ENCODE results near the gene SHC2.
"Not testable (repeated sequence)": the region's sequence is repeated elsewhere in the genome, so short reads cannot be mapped to it uniquely, and the experiment has no call there.

The SHC2 gene

DNA sequence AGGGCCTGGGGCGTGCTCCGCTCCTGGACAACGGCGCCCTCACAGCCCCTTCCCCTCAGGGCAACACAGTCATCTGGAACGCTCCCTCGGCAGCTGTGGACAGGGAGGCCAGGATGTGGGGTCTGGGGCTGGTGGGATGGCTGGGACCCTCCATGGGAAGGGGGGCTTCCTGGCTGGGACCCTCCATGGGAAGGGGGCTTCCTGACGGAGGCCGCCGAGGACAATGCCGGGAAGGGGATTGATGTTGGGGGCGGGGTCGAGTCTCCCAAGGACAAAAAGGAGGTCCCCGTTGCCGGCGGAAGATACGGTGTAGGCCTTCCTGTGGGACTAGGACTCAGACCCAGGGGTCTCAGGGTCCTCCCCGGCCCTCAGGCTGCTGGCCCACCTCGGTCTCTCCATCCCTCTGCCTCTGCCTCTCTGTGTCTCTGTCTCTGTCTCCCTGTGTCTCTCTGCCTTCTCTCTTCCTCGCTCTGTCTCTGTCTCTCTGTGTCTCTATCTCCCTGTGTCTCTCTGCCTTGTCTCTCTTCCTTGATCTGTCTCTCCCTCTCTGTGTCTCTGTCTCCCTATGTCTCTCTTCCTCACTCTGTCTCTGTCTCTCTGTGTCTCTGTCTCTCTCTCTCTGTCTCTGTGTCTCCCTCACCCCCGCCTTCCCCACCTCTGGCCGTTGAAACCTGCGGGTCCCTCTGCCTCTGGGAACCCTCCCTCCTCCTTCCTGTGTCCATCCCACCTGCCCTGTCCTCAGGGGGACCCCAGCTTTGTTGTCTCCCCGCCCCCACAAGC, 32.7 kb upstream of the SHC2 start:
- DNase-seq (ENCODE audit: low read depth in 4 of 4, low spot score in 1 of 4) = no peak

DNA sequence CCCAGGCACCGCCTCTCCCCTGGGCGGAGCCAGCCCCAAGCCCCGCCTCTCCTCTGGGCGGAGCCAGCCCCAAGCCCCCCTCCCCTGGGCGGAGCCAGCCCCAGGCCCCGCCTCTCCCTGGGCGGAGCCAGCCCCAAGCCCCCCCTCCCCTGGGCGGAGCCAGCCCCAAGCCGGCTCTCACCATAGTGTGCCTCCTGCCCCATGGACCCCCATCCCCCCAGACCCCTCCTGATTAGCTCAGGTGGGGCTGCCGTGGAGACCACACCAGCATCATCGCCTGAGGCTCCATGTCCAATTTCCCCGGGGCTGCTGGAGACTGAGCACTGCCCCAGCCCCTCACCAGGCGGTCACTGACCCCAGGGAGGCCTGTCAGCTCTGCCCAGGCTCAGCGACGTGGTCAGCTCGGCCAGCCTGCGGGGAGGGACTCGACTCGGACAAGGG, 31.3 kb upstream of the SHC2 start:
- DNase-seq (ENCODE audit: low read depth in 4 of 4, low spot score in 1 of 4) = no peak

DNA sequence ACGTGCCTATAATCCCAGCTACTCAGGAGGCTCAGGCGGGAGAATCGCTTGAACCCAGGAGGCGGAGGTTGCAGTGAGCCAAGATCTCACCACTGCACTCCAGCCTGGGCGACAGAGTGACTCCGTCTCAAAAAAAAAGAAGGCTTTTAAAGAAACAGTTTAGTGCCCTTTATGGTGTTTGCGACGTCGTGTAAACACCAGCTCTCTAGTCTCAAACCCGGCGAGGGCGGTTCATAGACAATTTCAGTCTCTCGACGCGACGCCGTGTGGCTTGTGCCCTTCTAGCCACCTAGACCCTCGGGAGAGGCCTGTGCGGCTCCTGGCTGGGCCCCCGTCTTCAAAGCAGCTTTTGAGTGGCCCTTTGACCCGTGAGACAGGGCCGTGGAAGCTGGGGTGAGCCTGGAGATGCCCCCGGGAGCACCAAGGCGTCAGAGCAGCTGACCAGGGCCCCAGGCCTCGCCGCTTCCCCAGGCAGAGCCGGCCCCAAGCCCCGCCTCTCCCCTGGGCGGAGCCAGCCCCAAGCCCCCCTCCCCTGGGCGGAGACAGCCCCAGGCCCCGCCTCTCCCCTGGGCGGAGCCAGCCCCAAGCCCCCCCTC, 30.4 kb upstream of the SHC2 start:
- DNase-seq (ENCODE audit: low read depth in 4 of 4, low spot score in 1 of 4) = no peak

DNA sequence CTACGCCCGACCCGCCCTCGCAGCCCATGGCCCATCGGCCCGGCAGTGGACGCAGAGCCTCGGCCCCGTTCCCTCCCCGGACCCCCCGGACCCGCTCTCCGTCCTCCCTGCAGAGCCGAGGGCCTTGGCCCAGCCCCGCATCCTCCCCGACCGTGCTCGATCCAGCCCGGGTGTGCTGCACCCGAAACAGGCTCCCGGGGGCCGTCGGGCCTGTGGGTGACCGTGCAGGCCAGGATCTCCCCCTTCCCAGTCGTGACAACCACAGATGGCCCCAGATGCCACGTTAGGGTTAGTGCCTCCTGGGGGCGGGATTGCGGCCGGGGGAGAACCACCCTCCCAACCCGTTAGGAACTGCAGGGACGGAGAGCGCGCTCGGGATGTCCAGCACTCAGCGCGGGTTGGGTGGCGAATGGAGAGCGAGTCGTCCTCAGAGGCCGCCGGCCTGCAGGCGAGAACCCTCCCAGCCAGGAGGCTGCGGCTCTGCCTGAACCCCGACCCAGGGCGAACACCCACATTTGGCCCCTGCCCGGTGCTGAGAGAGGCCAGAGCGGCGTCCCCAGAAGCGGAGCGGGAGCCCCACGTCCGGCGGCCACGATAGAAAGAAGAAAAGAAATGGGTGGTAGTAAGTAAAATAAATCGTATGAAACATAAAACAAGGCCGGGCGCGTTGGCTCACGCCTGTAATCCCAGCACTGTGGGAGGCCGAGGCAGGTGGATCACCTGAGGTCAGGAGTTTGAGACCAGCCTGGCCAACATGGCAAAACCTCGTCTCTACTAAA, 28.8 kb upstream of the SHC2 start:
- no peak for DNase-seq (ENCODE audit: low read depth in 4 of 4, low spot score in 1 of 4)

DNA sequence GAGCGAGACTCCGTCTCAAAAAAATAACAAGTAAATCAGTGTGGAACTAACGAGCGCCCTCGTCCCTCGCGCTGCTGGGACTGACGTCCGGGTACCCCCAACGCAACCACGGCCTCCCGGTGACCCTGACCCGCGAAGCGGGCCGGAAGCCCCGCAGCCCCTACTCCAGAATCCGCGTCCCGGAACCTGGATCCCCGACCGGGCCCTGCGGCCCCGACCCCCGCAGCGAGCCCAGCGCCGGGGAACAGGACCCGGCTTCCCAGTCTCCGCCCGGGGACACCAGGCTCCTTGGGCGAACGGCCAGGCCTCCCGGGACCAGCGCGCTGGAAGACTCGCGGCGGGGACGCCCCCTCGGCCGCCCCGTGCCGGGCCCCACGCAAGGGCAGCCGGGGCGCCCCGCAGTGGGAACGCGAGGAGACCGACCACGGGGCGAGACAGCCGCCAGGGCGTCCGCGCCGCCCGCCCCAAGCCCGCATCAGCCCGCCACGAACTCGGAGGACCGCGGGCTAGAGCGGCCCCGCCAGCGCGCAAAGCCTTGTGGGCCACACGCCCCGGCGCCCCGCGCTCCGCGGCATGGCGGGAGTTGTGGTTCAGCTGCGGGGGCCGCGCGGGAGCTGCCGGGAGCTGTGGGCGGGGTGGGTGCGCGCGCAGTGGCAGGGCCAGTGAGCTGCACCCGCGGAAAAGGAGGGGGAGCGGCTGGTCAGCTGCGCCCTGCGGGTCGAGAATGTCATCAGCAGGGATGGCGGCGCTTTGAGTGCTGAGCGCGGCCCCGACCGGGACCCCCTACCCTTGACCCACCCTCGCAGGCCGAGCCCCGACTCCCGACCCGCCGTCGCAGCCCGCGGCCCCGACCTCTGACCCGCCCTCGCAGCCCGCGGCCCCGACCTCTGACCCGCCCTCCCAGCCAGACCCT, 27.9 kb upstream of the SHC2 start:
- peak; percentile 86 to 94 (median 89) for DNase-seq (ENCODE audit: low read depth in 4 of 4, low spot score in 1 of 4)

DNA sequence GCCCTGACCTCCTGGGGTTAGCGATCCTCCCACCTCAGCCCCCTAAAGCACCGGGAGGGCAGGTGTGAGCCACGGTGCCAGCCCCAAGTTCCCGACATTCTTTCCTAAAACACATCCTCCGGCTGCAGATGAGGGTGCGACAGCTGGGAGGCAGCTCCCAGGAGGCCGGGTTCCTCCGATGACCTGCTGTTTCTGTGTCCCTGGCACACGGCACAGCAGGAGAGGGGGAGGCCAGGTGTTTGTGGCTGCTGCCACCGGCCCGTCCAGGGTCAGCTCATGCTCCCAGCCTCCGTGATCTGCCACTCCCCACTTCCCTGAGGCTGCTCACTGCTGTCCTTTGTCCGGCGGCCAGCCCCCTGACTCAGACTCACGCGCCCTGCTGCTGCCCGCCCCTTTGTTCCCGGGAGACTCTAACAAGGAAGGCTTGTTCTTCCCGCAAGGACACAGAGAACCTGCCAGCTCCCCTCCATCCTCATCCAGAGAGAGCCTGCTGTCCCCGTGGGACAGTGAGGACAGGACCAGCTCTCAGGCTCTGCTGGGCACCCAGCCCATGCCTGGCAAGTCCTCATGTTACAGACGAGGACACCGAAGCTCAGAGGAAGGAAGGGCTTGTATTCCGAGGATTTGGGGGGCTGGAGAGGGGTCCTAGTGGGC, 24.9 kb upstream of the SHC2 start:
- DNase-seq (ENCODE audit: low read depth in 4 of 4, low spot score in 1 of 4) = no peak

DNA sequence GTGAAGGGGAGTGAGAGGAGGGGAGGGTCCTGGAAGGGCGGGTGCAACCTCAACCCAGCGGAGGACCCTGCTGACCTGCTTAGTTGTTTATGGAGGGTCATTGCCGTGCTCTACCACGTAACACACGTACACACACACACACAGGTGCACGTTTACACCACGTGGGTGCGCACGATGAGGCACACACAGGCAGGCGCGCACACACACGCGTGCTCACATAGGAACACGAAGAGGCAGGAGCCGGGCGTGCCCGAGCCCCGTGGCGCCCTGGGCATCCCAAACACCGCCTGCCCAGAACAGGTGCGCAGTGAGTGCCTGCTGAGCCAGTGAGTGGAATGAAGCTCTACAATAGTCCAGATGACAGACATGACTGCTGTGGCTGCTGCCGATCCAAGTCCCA, 24.2 kb upstream of the SHC2 start:
- no peak for DNase-seq (ENCODE audit: low read depth in 4 of 4, low spot score in 1 of 4)

DNA sequence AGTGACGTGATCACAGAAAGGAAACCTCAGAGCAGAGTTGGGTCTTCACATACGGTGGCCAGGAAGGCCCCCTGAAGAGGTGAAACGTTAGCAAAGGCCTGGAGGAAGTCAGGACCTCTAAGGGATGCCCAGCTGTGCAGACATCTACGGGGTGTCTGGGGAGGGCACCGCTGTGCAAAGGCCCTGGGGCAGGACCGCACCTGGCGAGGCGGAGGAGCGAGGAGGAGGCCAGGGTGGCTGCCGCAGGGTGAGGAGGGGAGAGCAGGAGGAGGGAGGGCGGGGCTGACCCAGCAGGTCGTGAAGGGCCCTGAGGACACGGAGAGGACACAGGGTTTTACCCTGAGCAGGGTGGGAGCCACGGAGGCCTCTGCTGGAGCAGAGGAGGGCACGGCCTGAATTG, 23.7 kb upstream of the SHC2 start:
- no peak for DNase-seq (ENCODE audit: low read depth in 4 of 4, low spot score in 1 of 4)

DNA sequence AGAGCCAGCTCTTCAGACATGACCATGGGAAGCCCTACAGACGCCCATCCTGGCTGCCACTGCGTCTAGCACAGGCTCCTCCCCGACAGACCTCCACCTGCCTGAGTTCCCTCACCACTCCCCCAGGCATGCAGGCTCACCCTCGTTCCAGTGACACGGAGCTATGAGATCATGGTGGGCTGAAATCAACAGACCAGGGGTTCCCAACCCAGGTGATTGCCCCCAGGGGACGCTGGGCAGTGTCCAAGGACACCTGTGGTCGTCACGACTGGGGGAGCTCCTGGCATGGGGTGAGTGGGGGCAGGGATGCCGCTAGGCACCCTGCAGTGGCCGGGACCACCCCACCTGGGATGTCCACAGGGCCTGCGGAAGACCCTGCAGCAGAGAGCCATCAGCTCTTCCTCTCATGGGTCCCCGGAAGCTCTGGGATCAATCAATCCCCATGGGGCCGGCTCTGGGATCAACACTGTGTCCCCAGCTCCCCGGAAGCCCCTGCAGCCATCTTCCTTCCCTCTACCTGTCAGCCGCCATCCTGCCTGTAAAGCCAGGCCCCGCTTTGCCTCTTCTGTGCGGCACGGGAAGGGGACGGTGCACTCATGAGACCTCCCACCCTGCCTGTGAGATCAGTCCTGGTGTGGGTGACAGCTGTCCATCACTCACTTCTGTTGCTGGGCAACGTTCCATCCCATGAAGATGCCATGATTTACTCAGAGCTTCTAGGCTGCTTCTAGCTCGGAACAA, 22.7 kb upstream of the SHC2 start:
- no peak for DNase-seq (ENCODE audit: low read depth in 4 of 4, low spot score in 1 of 4)

DNA sequence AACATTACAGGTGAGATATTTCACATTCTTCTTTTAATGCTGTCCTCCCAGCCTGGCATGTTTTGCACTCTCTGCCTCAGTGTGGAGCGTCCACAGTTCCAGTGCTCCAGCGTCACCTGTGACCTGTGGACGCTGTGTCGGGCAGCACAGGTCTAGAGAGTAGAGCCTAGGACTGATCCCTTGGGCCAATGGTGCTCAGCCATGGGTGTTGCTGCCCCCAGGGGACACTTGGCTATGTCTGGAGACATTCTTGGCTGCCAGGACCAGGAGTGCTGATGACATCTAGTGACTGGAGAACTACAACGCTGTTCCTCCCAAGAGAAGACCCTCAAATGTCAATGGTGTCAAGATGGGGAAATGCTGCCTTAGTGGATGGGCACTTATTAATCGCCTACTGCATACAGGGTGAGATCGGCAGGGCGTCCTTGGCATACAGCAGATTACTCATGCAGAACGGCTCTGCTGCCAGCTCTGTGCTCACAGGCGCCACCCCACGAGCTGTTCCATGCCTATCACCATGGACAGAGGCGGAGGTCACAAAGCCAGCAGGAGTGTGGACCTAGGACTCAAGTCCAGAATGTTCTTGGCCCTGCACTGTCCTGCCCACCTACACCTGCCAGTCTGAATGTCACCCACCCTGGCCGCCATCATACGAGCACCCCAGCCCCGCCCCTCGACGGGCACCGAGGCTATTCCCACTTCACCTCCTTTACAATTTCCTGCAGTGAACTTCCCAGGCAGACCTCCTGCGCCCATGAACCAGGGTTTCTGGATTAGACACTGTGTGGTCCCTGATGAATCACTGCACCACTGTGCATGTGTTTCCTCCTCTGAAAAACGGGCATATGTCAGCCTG, 21.6 kb upstream of the SHC2 start:
- DNase-seq (ENCODE audit: low read depth in 4 of 4, low spot score in 1 of 4) = no peak

DNA sequence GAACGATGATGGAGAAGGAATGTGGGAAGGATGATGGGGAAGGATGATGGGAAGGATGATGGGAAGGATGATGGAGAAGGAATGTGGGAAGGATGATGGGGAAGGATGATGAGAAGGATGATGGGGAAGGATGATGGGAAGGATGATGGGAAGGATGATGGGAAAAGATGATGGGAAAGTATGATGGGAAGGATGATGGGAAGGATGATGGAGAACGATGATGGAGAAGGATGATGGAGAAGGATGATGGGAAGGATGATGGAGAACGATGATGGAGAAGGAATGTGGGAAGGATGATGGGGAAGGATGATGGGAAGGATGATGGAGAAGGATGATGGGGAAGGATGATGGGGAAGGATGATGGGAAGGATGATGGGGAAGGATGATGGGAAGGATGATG, 20.3 kb upstream of the SHC2 start:
- DNase-seq (ENCODE audit: low read depth in 4 of 4, low spot score in 1 of 4) = not testable (repeated sequence)

DNA sequence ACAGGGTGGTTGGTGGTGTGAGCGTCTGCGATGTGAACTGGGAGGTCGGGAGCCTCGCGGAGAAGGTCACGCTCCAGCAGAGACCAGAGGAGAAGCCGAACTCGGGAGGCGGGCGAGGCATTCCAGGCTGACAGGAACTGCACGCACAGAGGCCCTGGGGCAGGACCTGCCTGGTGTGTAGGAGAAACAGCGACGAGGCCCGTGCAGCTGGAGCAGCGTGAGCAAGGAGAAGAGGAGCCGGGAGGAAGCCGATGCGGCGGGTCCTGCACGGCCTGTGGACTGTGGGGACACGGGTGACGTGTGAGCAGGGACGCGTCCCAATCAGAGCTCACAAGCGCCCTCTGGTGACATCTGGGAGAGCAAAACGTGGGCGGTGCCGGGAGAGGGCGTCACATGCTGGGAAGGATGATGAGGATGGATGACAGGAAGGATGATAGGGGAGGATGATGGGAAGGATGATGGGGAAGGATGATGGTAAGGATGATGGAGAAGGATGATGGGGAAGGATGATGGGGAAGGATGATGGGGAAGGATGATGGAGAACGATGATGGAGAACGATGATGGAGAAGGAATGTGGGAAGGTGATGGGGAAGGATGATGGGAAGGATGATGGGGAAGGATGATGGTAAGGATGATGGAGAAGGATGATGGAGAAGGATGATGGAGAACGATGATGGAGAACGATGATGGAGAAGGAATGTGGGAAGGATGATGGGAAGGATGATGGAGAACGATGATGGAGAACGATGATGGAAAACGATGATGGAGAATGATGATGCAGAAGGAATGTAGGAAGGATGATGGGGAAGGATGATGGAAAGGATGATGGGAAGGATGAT, 19.4 kb upstream of the SHC2 start:
- DNase-seq (ENCODE audit: low read depth in 4 of 4, low spot score in 1 of 4) = no peak

DNA sequence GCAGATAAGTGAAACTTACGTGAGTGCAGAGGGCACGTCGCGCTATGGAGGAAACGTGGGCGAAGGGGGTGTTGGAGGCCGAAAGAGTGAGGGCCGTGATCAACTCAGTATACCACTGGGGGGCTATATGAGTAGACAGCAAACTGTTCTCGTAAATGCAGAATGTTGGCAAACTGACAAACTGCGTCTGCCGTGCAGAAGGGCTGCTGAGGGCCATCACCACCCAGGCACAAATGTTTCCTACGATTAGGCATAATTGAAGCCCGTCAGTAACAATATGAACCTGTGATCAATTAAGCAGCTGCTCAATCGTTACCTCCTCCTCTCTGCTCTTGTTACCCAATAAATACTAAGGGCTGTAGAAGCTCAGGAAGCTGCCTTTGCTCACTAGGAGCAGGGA, 18.1 kb upstream of the SHC2 start:
- DNase-seq (ENCODE audit: low read depth in 4 of 4, low spot score in 1 of 4) = no peak

DNA sequence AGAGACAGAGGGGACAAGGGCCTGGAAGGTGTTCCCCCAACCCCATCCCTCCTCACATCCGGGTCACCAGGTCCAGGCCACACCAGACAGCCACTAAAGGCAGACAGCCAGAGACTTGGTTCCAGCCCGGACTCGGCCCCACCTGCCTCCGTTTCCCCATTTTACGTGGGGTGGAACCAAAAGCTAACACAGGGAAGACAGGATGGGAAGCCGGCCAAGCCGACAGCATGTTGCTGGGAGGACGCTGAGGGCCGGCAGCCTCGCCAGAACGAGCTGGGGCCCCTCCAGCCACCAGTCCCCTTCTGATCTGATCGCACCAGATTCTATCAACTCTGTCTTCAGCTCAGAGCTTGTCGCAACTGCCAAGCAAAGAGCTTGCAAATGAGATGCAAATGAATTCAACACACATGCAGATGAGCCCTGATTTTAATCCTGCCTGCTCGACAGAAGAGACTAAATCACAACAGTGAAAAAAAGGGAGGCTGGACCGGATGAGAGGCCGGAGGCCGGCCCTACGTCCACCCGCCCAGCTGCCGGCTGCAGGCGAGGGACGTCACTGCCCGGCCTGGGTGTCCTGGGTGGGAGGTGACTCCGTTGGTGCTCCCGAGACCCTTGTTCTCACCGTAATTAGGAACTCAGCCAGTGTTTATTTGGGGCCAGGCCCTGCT, 17.5 kb upstream of the SHC2 start:
- DNase-seq (ENCODE audit: low read depth in 4 of 4, low spot score in 1 of 4) = no peak

DNA sequence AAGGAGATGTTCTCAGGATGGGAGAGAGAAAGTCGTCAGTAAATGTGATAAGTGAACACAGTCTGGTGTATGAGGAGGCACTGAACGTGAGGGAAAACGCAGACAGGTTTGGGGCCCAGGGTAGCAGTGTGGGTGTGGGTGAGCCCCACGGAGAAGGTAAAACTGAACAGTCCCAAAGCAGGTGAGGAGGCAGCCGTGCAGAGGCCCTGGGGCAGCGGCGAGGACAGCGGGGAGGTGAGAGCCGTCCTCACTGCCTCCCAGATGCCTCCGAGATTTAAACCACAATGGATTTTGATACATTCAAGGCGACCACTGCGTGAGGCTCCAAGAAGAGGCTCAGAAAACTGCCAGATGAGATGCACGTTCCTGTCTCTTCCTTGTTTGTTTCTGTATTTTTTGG, 14.5 kb upstream of the SHC2 start:
- no peak for DNase-seq (ENCODE audit: low read depth in 4 of 4, low spot score in 1 of 4)

DNA sequence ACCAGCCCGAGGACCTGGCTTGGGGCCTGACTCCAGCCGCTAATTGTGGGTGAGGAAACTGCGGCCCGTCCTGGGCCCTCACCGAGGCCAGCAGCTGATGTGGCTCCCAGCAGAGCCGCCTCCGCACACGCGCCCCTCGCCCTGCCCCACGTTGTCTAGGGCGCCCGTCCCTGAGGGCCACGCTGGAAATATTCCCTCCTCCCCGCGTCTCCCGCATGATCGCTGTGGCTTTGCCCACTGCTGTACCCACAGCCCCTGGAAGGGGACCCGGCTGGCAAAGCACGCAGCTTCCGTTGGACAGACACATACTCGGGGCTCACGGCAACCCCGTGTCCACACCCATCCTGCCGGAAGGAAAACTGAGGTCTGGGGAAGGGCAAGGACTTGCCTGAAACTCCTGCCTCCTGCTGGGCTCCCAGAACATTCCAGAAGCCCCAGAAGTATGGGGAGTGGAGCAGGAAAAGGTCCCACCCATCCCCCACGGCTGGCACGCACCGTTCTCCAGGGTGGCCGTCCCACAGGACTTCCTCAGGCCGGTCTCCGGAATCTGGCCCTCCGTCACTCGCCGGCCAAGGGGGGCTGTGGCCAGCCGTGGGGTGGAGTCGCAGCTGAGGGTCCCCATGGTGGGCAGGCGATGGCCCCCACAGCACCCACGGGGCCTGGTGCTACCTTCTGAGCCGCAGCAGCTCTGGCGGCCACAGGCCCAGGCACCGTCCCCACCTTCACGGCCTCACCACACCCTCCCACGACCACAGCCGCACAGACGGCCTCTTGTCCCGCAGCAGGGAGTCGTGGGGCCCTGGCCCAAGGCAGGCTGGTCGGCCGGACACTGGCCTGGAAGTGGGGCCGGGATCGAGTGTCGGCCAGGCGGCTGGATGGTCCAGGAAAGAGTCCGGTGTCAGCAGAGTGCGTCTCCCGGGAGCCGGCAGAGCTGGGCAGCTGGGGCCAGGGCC, 13.6 kb upstream of the SHC2 start:
- DNase-seq (ENCODE audit: low read depth in 4 of 4, low spot score in 1 of 4) = no peak

All from stimulated activated CD4-positive, alpha-beta T cell treated with anti-CD3 and anti-CD28 coated beads, Interleukin-1b, Interleukin-23, amount 100 ng/mL, for 24 hours (primary cell).